Brain microvascular endothelial cell (primary cell): ENCODE data around the gene MAD1L1.

Experiments
- DNase-seq: peaks from one replicate; pipeline ENCODE4 v3.0.0-alpha.2; 2020
- H3K27ac ChIP-seq: fragments of 250-450 bp; sonication (Bioruptor Pico); 2 replicates; pipeline ENCODE4 v1.5.1; 2020; ENCODE audit warnings: mild to moderate bottlenecking, moderate library complexity
- H3K27me3 ChIP-seq: fragments of 250-450 bp; sonication (Bioruptor Pico); replicated peaks from 2 replicates; pipeline ENCODE4 v1.5.1; 2020; ENCODE audit warnings: mild to moderate bottlenecking
- H3K36me3 ChIP-seq: fragments of 250-450 bp; sonication (Bioruptor Pico); replicated peaks from 2 replicates; pipeline ENCODE4 v1.5.1; 2020; ENCODE audit warnings: mild to moderate bottlenecking
- H3K4me3 ChIP-seq: 2 replicates; pipeline ENCODE4 v1.5.1; 2011; ENCODE audit warnings: low read depth, mild to moderate bottlenecking, control low read depth, low read length, moderate library complexity
- in situ Hi-C: cut with HindIII; loops from 2 replicates; pipeline ENCODE4 v1.10.0; 2017; ENCODE audit warnings: low sequenced_read_pairs, low pct_ligation_motif_present
- TF ChIP-seq, protein P1 (sequence below): IDR thresholded peaks from 2 replicates; pipeline ENCODE4 v1.5.1; 2011; ENCODE audit warnings: low read depth, mild to moderate bottlenecking, moderate library complexity, low read length, control low read depth, inconsistent platforms; ENCODE audit errors: missing control alignments

The MAD1L1 gene

DNA sequence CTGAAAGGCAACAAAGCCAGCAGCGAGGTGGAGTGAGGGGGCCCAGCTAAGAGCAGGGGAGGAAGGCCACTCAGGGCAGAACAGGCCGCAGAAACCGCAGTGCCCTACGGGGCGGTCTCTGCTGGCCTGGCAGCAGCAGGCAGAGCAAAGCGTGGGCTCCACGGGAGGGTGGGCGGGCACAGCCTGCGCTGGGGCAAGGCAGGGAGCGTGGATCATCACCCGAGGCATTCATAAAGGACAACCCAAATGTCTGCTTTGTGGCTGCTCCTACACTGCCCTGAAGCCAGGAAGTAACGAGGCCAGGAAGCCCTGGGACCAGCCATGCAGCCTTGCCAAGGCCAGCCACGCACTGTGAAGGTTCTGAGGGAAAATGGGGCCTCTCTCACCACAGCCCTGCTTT, 127.5 kb downstream of the MAD1L1 start:
- Histone ChIP-seq H3K4me3 (no peak overlapping the region), H3K27ac (no peak overlapping the region), H3K27me3 (no peaks in the 10 kb centered on the region), H3K36me3 (no peaks in the 10 kb centered on the region)
- no peak for DNase-seq
- in situ Hi-C loops: no loop called here
- TF ChIP-seq, protein P1, sequence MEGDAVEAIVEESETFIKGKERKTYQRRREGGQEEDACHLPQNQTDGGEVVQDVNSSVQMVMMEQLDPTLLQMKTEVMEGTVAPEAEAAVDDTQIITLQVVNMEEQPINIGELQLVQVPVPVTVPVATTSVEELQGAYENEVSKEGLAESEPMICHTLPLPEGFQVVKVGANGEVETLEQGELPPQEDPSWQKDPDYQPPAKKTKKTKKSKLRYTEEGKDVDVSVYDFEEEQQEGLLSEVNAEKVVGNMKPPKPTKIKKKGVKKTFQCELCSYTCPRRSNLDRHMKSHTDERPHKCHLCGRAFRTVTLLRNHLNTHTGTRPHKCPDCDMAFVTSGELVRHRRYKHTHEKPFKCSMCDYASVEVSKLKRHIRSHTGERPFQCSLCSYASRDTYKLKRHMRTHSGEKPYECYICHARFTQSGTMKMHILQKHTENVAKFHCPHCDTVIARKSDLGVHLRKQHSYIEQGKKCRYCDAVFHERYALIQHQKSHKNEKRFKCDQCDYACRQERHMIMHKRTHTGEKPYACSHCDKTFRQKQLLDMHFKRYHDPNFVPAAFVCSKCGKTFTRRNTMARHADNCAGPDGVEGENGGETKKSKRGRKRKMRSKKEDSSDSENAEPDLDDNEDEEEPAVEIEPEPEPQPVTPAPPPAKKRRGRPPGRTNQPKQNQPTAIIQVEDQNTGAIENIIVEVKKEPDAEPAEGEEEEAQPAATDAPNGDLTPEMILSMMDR: no peak

DNA sequence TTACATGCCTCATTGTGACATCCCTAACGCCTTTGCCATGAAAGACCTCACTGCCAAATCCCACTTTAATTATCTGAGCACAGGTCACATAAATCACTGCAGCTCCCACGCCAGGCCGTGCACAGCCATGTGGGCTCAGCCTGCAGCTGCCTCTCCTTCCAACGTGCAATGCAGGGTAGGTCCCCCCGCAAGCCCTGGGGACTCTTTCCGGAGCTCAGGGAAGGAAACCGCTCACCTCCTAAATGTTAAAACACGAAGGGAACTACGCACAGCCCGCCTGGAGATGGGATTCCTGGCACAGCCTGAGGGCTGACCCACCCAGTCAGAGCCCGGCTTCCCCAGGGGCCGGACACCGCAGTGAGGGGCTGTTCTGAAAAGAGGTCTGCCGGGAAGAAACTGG, 128.0 kb downstream of the MAD1L1 start:
- TF ChIP-seq, protein P1: no peak
- in situ Hi-C loops: no loop called here
- Histone ChIP-seq H3K27ac (peak overlapping the region; percentile 23), H3K36me3 (no peaks in the 10 kb centered on the region), H3K4me3 (no peak overlapping the region), H3K27me3 (no peaks in the 10 kb centered on the region)
- no peak for DNase-seq

DNA sequence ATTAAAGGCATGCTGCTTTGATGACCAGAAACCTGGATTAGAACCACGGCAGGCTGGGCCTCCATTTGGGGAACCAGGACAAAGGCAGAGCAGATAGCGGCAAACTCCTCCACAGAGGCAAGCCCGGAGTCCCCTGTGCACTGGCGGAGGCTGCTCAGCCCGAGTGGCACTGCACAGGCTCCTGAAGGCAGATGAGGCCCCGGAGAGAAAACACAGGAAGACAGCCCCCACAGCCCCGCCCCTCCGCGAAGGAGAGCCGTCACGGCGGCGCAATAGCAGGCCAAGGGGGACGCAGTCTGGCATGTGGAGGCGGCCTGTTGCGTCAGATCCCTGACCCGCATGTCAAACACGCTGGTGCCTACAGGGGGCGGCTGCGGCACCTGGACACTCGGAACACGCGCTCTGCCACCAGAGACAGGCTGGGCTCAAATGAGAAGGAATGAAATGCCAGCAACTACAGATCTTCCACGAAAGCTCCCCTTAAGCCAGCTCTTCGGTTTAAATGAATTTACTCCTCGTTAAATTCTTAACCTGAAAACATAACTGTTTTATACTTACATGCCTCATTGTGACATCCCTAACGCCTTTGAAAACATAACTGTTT, 128.5 kb downstream of the MAD1L1 start:
- Histone ChIP-seq H3K27me3 (no peaks in the 10 kb centered on the region), H3K36me3 (no peaks in the 10 kb centered on the region), H3K4me3 (no peak overlapping the region), H3K27ac (peak overlapping the region; percentile 13)
- TF ChIP-seq, protein P1: peak; percentile 80
- peak; percentile 89 for DNase-seq
- in situ Hi-C loops: no loop called here

DNA sequence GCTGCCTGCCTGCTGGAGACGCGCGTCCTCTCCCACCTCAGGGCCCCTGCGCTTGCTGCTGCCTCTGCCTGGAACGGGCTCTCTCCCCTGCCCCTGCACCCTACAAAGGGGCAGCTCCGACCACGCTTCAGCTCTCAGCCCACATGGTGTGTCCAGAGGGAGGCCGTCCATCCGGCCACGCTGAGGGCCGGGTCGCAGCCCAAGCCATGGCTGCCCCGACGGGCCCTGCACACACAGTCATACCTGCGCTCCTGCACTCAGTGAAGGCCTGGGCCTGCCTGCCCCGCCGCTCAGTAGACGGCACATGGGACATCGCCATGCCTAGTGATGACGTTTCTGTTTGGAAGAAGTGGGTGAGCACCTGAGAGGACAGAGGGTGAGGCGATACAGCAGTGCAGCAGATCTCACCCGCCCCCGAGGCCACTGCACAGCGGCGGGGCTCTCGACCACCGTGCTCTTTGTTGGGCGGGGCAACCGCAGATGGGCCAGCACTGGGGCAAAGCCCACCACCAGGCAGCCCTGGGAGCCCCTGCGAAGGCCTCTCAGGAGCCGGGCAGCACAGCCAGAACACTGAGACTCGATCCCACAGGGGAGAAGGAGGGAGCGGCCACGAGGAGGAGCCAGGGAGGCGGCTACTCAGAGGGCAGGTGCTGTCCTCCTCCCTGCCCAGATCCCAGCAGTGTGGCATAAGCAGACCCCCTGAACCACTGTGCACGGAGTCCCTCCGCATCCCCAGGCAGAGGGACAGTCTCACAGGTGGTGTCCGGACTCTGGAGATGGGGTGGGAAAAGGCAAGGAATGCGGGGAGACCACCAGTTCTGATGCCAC, 129.5 kb downstream of the MAD1L1 start:
- H3K27ac ChIP-seq: no peak overlapping the region
- in situ Hi-C loops: no loop called here
- no peak for DNase-seq
- TF ChIP-seq, protein P1: peak; percentile 23
- no peaks in the 10 kb centered on the region for H3K36me3 ChIP-seq
- H3K4me3 ChIP-seq: no peak overlapping the region
- no peaks in the 10 kb centered on the region for H3K27me3 ChIP-seq

- no peak for DNase-seq
- in situ Hi-C loops: no loop called here
- Histone ChIP-seq H3K36me3 (no peaks in the 10 kb centered on the region), H3K27me3 (no peaks in the 10 kb centered on the region), H3K27ac (no peak overlapping the region), H3K4me3 (no peak overlapping the region)
- TF ChIP-seq, protein P1: no peak
Measured at GRCh38 chr7:2102375-2102723, 130.4 kb downstream of the MAD1L1 start.
